GM12878 (cell line): Measurements from ENCODE around the gene PLEKHA7.

ENCODE experiments used
- YY1 ChIP-seq: IDR thresholded peaks from 2 replicates; pipeline ENCODE4 v1.6.1; 2011; ENCODE audit warnings: low read depth, mild to moderate bottlenecking, low read length
- ZNF687 ChIP-seq: fragments of 450-650 bp; IDR thresholded peaks from 2 replicates; pipeline ENCODE4 v1.6.1; 2017; ENCODE audit warnings: mild to moderate bottlenecking, moderate library complexity

GRCh38 chr11:17024924-17025323 is 10.7 kb upstream of the PLEKHA7 start:
- no peak for TF ChIP-seq YY1
- no peak for TF ChIP-seq ZNF687
